ENCODE results near the gene PPP1R9B.

Gene PPP1R9B

GRCh38 chr17:50139950-50140885 lies 10.3 kb downstream of the PPP1R9B start:
- peak; percentile 87 for DNase-seq (ENCODE audit: low read depth)

- DNase-seq (ENCODE audit: low read depth): no peak
These were observed 11.2 kb downstream of the PPP1R9B start for GRCh38 chr17:50139185-50139783.

GRCh38 chr17:50137042-50137441 lies 13.4 kb downstream of the PPP1R9B start:
- DNase-seq (ENCODE audit: low read depth): no peak

- DNase-seq (ENCODE audit: low read depth): no peak
These were observed 14.3 kb downstream of the PPP1R9B start for GRCh38 chr17:50136096-50136687.

GRCh38 chr17:50135316-50136095 lies 15.0 kb downstream of the PPP1R9B start:
- DNase-seq (ENCODE audit: low read depth): no peak

- DNase-seq (ENCODE audit: low read depth): peak; percentile 63
These were observed 16.0 kb downstream of the PPP1R9B start for GRCh38 chr17:50134206-50135110.

- no peak for DNase-seq (ENCODE audit: low read depth)
These were observed 16.7 kb downstream of the PPP1R9B start for GRCh38 chr17:50133769-50134099.

- DNase-seq (ENCODE audit: low read depth): peak; percentile 62
These were observed 17.3 kb downstream of the PPP1R9B start for GRCh38 chr17:50133028-50133768.

- no peak for DNase-seq (ENCODE audit: low read depth)
These were observed 18.2 kb downstream of the PPP1R9B start for GRCh38 chr17:50132104-50132794.

GRCh38 chr17:50130559-50131305 lies 19.7 kb downstream of the PPP1R9B start:
- no peak for DNase-seq (ENCODE audit: low read depth)

GRCh38 chr17:50129728-50130558 lies 20.5 kb downstream of the PPP1R9B start, which contains the start of gene SAMD14:
Gene SAMD14 (minus strand): TSS chr17:50130160. CDS start chr17:50124959, 5,201 bp downstream.
- DNase-seq (ENCODE audit: low read depth): peak; percentile 61

GRCh38 chr17:50129353-50129727 lies 21.1 kb downstream of the PPP1R9B start:
- DNase-seq (ENCODE audit: low read depth): no peak

- peak; percentile 37 for DNase-seq (ENCODE audit: low read depth)
These were observed 21.8 kb downstream of the PPP1R9B start for GRCh38 chr17:50128441-50129352.

GRCh38 chr17:50127697-50128361 lies 22.6 kb downstream of the PPP1R9B start:
- DNase-seq (ENCODE audit: low read depth): peak; percentile 67

GRCh38 chr17:50125420-50125997 lies 25.0 kb downstream of the PPP1R9B start:
- DNase-seq (ENCODE audit: low read depth): no peak

Measured in ELR (cell line).